Measurements from ENCODE around the gene SPAG16. TPM values are rescaled to one million over a fixed set of nuclear protein-coding genes. Genes with fewer than 3 reads are reported as not detected.

Gene SPAG16
- total RNA-seq, 1 experiment from 2014 or later: 30.0 TPM

- no peak for TF ChIP-seq EZH2 (IDR thresholded peaks at IDR 0.05; ENCODE audit: low read depth)
- TF ChIP-seq CTCF (conservative IDR thresholded peaks at IDR 0.05): no peak
- POLR2A ChIA-PET (ENCODE audit: unreplicated experiment): no interaction called here
- H3F3A ChIP-seq (ENCODE audit: insufficient read depth, low read depth): no peaks in the 10 kb centered on the region
- no peak for DNase-seq
- no peak overlapping the region for H2AFZ ChIP-seq
- H3K9me3 ChIP-seq (ENCODE audit: insufficient read depth, low read depth): no peaks in the 10 kb centered on the region
- H3K4me2 ChIP-seq: no peak overlapping the region
- CTCF ChIA-PET: no interaction called here
- H3K27me3 ChIP-seq (ENCODE audit: insufficient read depth, low read depth): no peaks in the 10 kb centered on the region
- no peaks in the 10 kb centered on the region for H3K36me3 ChIP-seq (ENCODE audit: low read depth)
- intact Hi-C loops (cut with micrococcal nuclease; ENCODE audit: unreplicated experiment): no loop called here
- H3K9me2 ChIP-seq (ENCODE audit: insufficient read depth): no peaks in the 10 kb centered on the region
- no peak overlapping the region for H3K27ac ChIP-seq
- no TSS peak for BruUV-seq (replicated peaks)
- no peaks in the 10 kb centered on the region for H3K79me2 ChIP-seq (ENCODE audit: low read depth)
- H3K4me3 ChIP-seq: no peak overlapping the region
- no peaks in the 10 kb centered on the region for H4K20me1 ChIP-seq (ENCODE audit: insufficient read depth)
- H3K4me1 ChIP-seq (replicated peaks; ENCODE audit: insufficient read depth): peaks cover 11% of the 10 kb centered on the region; the same call in 1 of the 2 replicates
Measured at GRCh38 chr2:213834746-213835145, 550.5 kb downstream of the SPAG16 start.

GRCh38 chr2:213846856-213847255 is 562.6 kb downstream of the SPAG16 start:
- BruUV-seq (replicated peaks): no TSS peak
- ChIA-PET POLR2A (ENCODE audit: unreplicated experiment) (no interaction called here), CTCF (no interaction called here)
- intact Hi-C loops (cut with micrococcal nuclease; ENCODE audit: unreplicated experiment): loop anchor here (10.0 kb wide), 1 partner anchor 168 kb away; no protein-coding TSS in a partner anchor
- H3K9me3 ChIP-seq (ENCODE audit: insufficient read depth, low read depth): no peaks in the 10 kb centered on the region
- H4K20me1 ChIP-seq (ENCODE audit: insufficient read depth): no peaks in the 10 kb centered on the region
- H3K4me1 ChIP-seq (replicated peaks; ENCODE audit: insufficient read depth): no peaks in the 10 kb centered on the region
- H3K4me3 ChIP-seq: no peak overlapping the region
- no peaks in the 10 kb centered on the region for H3K9me2 ChIP-seq (ENCODE audit: insufficient read depth)
- DNase-seq: peak in 1 of 2 experiments; percentile 3
- H3K4me2 ChIP-seq: no peak overlapping the region
- H3K27me3 ChIP-seq (ENCODE audit: insufficient read depth, low read depth): no peaks in the 10 kb centered on the region
- no peaks in the 10 kb centered on the region for H3K36me3 ChIP-seq (ENCODE audit: low read depth)
- H3K79me2 ChIP-seq (ENCODE audit: low read depth): no peaks in the 10 kb centered on the region
- H2AFZ ChIP-seq: no peak overlapping the region
- no peaks in the 10 kb centered on the region for H3F3A ChIP-seq (ENCODE audit: insufficient read depth, low read depth)
- H3K27ac ChIP-seq: no peak overlapping the region
- no peak for TF ChIP-seq EZH2 (IDR thresholded peaks at IDR 0.05; ENCODE audit: low read depth)
- no peak for TF ChIP-seq CTCF (conservative IDR thresholded peaks at IDR 0.05)

- no peaks in the 10 kb centered on the region for H3K36me3 ChIP-seq (ENCODE audit: low read depth)
- H3K9me2 ChIP-seq (ENCODE audit: insufficient read depth): no peaks in the 10 kb centered on the region
- intact Hi-C loops (cut with micrococcal nuclease; ENCODE audit: unreplicated experiment): loop anchor here (10.0 kb wide), 1 partner anchor 167 kb away; no protein-coding TSS in a partner anchor
- H3K27ac ChIP-seq: no peak overlapping the region
- ChIA-PET CTCF (no interaction called here), POLR2A (ENCODE audit: unreplicated experiment) (interaction anchor here (0.5 kb wide), 1 partner anchor 189 kb away, joined by 3 read pairs; no protein-coding TSS in a partner anchor)
- H2AFZ ChIP-seq: no peak overlapping the region
- no peaks in the 10 kb centered on the region for H3F3A ChIP-seq (ENCODE audit: insufficient read depth, low read depth)
- H3K4me3 ChIP-seq: no peak overlapping the region
- H3K9me3 ChIP-seq (ENCODE audit: insufficient read depth, low read depth): no peaks in the 10 kb centered on the region
- TF ChIP-seq EZH2 (IDR thresholded peaks at IDR 0.05; ENCODE audit: low read depth) (no peak), CTCF (conservative IDR thresholded peaks at IDR 0.05) (no peak)
- H3K4me2 ChIP-seq: no peak overlapping the region
- no peaks in the 10 kb centered on the region for H4K20me1 ChIP-seq (ENCODE audit: insufficient read depth)
- no peaks in the 10 kb centered on the region for H3K4me1 ChIP-seq (replicated peaks; ENCODE audit: insufficient read depth)
- BruUV-seq (replicated peaks): no TSS peak
- H3K79me2 ChIP-seq (ENCODE audit: low read depth): no peaks in the 10 kb centered on the region
- DNase-seq: no peak
- no peaks in the 10 kb centered on the region for H3K27me3 ChIP-seq (ENCODE audit: insufficient read depth, low read depth)
Measured at GRCh38 chr2:213847316-213847715, 563.1 kb downstream of the SPAG16 start.

Measured in PC-9 (cell line).